RKO (cell line): ENCODE data around the gene CHCHD6.

Experiments
- DNase-seq: peaks from one replicate; pipeline ENCODE4 v3.0.0-alpha.2; 2016; ENCODE audit warnings: low spot score

Gene CHCHD6

GRCh38 chr3:126668450-126669401 lies 35.3 kb upstream of the CHCHD6 start:
- no peak for DNase-seq

- DNase-seq = no peak
Measured at GRCh38 chr3:126671521-126671920, 32.5 kb upstream of the CHCHD6 start.

GRCh38 chr3:126672340-126672739 lies 31.7 kb upstream of the CHCHD6 start:
- no peak for DNase-seq

DNA sequence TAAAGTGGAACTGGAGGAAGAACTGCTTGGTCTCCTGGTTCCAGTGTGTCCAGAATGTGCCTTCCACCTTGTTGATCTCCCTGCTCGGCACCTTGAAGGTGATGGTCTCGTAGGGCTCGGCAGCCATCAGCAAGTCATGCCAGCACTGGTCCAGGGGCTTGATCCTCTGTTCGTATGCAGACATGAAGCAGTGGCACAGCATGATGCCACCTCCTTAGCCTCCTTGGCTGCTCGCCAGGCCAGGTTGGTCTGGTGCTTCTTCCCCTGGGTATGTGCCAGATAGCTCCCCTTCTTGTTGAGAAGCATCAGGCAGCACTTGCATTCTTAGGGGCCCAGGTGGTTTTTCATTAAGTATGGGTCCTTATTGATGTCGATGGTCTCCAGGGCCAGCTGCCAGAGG lies 31.3 kb upstream of the CHCHD6 start:
- DNase-seq = no peak

DNA sequence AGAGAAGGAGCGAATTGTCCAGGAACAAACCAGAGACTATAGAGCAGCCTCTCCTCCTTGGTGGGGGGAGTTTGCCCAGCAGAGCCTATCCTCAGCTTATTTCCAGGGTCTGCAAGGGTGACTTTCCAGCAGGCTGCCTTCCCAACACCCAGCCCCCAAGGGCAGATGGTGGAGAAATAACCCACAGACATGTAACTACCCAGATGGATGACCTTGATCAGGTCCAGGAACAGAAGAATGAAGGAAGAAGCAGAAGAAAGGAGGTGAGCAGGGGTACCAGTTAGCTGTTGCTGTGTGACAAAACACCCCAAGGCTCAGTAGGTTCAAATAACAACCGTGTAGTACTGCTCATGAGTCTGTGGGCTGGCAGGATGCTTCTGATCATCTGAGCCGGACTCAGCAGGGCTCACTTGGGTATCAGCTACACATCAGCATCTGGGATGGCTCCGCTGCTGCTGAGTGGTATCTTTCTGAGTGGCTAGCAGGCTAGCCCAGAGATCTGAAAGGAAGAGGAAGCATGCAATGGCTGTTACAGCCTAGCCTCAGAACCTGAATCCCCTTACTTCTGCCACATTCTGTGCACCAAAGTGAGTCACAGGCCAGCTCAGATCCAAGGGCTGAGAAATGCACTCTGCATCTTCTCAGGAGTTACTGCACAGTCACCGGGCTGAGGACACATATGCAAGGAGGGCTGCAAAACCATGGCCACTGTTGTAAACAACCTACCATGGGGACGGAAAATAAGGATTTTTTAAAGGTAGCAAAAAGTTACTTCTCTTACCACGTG lies 26.9 kb upstream of the CHCHD6 start:
- DNase-seq = peak; percentile 54

DNA sequence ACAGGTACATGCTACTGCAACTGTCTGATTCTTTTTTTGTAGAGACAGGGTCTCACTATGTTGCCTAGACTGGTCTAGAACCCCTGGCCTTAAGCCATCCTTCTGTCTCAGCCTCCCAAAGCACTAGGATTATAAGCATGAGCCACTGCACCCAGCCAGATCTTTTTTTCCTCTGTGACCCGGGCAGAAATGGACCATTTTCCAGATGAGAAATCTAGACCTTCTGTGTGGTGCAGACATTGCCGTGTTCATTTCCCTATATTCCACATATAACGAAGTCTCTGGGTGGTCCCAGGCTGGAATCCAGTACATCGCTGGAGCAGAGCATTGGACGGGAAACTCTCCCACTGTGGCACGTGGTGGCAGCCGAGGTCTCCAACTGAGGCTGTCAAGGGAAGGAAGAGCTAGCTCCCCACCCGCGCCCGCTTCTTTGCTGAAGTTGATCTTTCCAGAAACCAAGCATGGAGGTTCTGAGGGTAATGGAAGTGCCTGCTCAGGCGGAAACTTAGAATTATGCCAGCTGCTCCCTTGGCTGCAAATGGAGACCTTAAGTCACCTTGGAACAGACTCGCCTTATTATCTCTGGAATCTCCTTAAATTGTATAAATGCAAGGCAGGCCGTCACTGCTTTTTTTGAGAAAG lies 26.1 kb upstream of the CHCHD6 start:
- DNase-seq = no peak

DNA sequence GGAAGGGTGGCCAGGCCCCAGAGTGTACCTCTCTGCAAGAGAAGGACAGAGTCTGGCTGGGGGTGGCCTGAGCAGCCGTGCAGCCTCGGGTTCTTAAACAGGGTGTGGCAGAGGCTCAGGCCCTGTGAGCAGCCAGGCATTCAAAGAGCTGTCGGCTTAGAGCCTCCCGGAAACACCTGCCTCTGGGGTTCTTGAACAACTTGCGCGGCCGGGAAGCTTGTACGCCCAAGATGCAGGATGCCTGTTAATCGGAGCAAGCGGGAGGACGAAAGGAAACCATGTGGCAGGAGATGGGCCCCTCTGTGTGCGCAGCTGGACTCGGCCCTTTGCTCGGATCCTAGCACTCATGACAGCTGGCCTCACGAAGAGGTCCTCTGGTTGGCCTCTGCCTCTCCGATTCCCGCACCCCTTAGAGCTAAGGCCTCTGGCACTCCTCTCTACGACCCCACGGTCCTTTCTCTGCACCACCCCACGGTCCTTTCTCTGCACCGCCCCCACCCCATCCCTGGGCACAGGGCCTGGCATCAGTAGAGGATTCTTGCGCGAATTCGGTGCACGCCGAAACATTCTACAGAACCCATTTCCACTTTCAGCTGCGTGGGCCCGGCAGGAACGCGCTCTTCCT lies 25.2 kb upstream of the CHCHD6 start:
- no peak for DNase-seq

DNA sequence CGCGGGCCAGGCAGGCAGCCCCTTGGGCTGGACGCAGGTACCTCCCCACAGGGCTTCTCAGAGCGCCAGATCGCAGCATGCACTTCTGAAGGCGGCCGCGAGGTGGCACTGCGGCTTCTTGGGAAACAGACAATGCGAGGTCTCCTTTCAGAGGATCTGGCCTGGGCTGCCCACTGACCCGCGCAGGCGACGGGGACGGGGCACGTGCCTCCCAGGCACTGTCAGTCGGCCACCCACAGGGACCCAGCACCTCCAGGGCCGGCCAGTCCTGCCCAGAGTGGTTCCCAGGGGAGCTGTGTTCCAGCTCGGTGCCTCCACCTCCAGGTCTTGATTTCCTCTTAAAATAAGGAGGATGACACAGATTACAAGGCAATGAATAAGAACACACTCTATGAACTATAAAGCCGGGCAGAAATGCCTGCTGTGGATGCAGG lies 24.7 kb upstream of the CHCHD6 start:
- peak; percentile 75 for DNase-seq

DNA sequence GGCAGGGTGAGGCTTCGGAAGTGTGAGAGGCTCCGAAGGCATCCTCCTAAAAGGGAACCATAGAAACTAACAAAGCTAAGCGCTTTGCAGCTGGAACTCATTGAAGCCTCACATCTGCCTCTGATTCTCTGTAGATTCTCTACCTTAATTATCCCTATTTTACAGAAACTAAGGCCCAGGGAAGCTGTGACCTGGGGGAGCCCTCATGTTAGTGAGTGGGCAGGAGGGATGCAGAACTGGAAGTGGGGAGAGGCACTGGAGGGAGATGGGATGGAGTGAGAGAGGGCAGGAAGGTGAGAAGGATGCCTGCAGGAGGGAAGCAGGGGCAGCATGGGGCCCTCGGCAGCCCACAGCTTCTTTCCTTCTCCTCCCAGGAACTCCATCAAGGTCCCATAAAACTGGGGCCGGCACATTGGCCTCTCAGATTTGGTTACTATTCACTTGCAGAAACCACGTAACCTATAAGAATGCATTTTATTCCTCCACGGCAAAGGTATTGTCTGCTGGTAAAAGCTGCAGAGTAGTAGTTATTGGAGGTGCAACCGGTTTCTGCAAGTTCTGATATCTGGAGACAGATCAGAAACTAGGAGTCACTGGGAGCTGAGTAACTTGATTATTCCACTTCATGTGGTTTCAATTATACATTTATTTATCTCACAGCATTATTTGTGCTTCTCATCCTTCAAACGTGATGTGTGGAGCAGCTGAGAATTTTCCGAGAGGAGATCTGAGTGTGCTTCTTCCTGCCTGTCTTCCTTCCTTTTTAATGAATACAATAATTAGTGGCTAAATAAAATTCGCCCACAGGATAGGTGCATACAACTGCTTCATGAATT lies 24.0 kb upstream of the CHCHD6 start:
- DNase-seq = no peak

DNA sequence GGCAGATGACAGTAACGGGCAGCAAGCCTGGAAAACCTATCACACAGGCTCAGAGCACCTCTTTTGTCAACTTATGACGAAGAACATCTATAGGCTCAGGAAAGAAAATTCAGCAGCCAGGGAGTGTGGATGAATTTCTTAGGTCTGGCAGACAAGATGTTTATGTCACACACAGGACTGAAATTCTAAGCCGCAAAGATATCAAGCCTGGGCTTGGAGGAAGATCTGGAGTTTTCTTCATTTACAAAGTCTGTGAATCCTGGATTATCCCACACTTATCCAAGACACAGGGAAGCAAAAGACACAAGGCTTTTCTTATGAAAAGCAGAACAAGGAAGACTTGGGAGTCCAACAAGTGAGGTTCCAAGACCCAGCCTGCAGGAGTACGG lies 23.4 kb upstream of the CHCHD6 start:
- no peak for DNase-seq

- no peak for DNase-seq
Measured at GRCh38 chr3:126682009-126682408, 22.0 kb upstream of the CHCHD6 start.

- DNase-seq = no peak
Measured at GRCh38 chr3:126683069-126683468, 21.0 kb upstream of the CHCHD6 start.

- no peak for DNase-seq
Measured at GRCh38 chr3:126684218-126684751, 19.8 kb upstream of the CHCHD6 start.

DNA sequence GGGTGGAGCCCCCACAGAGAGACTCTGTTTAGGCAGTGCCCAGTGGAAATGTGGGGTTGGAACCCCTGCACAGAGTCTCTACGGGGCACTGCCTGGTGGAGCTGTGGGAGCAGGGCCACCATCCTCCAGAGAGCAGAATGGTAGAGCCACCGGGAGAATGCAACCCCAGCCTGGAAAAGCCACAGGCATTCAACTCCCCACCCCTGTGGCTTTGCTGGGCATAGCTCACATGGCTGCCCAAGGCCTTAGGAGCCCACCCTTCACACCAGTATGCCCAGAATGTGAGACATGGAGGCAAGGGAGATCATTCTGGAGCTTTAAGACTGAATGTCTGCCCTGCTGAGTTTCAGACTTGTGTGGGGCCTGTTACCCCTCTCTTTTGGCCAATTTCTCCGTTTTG lies 19.0 kb upstream of the CHCHD6 start:
- DNase-seq = no peak

DNA sequence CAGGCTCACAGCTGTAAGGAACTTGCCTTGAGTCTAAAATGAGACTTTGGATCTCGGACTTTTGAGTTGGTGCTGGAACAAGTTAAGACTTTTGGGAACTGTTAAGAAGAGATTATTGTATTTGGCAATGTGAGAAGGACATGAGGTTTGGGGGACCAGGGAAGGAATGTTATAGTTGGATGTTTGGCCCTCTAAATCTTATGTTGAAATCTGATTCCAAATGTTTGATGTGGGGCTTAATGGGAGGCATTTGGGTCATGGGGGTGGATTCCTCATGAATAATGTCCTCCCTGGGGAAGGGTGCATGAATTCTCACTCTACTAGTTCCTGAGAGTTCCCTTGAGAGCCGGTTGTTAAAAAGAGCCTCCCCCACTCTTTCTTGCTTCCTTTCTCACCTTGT lies 18.5 kb upstream of the CHCHD6 start:
- DNase-seq = no peak

DNA sequence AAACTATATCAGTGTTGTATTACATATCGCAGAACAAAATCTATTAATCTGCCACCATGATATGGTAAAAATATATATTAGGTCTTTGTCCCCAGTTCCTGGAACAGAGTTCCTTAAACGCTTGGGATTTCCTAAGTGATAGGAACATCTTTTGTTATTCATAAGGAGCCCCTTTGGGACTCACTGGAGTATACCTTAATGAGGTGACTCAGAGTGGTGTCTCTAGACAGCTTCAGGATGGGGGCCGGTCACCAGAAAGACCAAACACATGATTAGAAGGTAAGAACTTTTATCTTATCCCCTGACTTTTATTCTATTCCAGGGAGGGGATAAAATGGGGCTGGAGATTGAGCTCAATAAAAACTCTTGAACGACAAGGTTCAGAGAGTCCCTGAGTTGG lies 12.3 kb upstream of the CHCHD6 start:
- no peak for DNase-seq

GRCh38 chr3:126692858-126693257 lies 11.2 kb upstream of the CHCHD6 start:
- no peak for DNase-seq

DNA sequence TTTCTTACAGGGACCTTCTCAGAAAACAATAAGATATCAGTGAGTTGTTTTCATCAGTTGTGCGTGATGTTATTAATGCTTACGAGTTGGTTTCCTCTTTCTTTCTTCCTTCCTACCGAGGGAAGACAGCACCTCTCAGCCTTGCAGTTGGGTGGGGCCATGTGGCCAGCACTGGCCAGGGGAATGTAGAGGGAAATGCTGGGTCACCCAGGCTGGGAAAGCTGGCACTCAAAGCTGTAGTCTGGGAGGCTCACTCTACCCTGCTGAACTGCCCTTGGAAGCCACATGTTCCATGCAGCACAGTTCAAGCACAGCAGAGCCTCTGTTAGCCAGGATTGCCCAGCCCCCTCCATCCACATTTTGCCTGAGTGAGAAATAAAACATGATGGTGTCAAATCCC lies 10.1 kb upstream of the CHCHD6 start:
- DNase-seq = no peak

DNA sequence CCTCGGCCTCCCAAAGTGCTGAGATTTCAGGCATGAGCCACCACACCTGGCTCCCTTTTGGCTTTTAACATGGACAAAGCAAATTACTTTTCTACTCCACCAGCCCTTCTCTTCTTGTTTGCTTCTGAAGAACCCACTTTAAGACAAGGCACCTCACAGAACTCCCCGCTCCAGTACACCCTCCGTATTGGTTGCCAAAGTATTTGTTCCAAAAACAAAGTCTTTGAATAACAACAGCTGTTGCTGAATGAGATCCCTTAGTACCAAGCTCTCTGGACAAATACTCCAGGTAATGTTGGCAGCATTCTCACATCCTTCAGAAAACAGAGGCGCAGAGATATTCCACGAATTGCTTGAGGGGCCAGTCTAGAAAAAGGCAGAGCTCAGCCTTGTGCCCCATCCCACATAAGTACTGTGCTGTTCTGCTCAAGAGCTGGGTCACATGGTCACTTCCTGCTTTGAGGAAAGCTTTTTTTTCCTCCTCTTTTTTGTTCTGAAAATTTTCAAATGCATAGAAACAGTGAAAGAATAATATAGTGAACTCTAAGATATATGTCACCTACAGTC lies 7.3 kb upstream of the CHCHD6 start:
- no peak for DNase-seq

DNA sequence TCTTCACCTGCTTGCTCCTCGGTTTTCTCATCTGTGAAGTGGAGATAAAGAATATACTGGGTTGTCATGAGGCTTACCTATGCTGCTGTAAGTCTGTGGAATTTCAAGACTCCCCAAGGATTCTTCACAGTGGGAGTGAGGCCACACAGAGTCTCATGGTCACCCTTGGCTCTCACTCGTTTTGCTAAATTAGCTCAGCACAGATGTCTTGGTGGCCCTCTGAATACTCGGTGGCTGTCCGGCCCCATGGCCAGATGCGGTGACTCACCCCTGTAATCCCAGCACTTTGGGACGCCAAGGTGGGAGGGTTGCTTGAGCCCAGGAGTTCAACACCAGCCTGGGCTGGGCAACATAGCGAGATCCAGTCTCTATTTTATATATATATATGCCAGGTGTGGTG lies 5.0 kb upstream of the CHCHD6 start:
- no peak for DNase-seq
